Suprapubic skin (tissue), 3 donors: Measurements from ENCODE around the gene SPATA2.

Experiments
- EP300 ChIP-seq: sonication (generic); formaldehyde crosslinking; IDR thresholded peaks from one replicate; pipeline ENCODE4 v1.6.1; 2017; ENCODE audit warnings: antibody characterized with exemption
- POLR2A ChIP-seq, 2 donors: fragments of 450-650 bp; IDR thresholded peaks; one replicate each; pipeline ENCODE4 v1.6.1; 2017; ENCODE audit warnings: antibody characterized with exemption in 2 of 2, mild to moderate bottlenecking in 2 of 2, moderate library complexity in 2 of 2
- TF ChIP-seq, protein P1 (sequence below), 2 donors: fragments of 200-600 bp in 1 of 2; fragments of 450-650 bp in 1 of 2; sonication (generic) in 1 of 2; IDR thresholded peaks; one replicate each; pipeline ENCODE4 v1.5.1; 2016 to 2019; ENCODE audit warnings: antibody characterized with exemption in 2 of 2, mild to moderate bottlenecking in 1 of 2, moderate library complexity in 1 of 2

DNA sequence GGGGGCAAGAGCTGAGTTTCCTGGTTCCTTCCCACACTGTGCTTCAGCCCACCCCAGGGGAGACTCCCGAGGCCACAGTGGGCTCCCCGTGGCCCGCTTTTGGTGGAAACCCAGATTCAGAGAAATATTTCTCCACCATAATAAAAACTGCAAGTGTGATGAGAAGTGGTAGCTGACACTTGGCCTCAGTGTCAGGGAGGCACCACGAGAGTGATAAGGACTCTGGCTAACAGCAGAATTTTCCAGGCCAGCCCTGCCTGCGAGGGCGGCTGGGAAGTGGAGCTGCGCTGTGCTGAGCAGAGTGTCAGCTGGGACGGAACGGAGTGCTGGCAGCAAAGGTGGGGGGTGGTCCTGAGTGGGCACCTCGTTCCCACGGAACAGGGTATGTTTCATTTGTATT is 22.5 kb downstream of the SPATA2 start:
- TF ChIP-seq, protein P1, sequence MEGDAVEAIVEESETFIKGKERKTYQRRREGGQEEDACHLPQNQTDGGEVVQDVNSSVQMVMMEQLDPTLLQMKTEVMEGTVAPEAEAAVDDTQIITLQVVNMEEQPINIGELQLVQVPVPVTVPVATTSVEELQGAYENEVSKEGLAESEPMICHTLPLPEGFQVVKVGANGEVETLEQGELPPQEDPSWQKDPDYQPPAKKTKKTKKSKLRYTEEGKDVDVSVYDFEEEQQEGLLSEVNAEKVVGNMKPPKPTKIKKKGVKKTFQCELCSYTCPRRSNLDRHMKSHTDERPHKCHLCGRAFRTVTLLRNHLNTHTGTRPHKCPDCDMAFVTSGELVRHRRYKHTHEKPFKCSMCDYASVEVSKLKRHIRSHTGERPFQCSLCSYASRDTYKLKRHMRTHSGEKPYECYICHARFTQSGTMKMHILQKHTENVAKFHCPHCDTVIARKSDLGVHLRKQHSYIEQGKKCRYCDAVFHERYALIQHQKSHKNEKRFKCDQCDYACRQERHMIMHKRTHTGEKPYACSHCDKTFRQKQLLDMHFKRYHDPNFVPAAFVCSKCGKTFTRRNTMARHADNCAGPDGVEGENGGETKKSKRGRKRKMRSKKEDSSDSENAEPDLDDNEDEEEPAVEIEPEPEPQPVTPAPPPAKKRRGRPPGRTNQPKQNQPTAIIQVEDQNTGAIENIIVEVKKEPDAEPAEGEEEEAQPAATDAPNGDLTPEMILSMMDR (IDR thresholded peaks at IDR 0.05), result no peak
- TF ChIP-seq POLR2A (IDR thresholded peaks at IDR 0.05), result no peak
- TF ChIP-seq EP300, result no peak
